SK-N-MC (cell line): ENCODE results near the gene HACD3.

ENCODE experiments used
- EZH2 ChIP-seq: fragments of 200-600 bp; sonication (generic); IDR thresholded peaks from one replicate; pipeline ENCODE4 v1.6.1; 2017; ENCODE audit warnings: antibody characterized with exemption
- POLR2AphosphoS5 ChIP-seq: IDR thresholded peaks from 2 replicates; pipeline ENCODE4 v1.6.1; 2012; ENCODE audit warnings: mild to moderate bottlenecking, low read depth, low read length, borderline replicate concordance

DNA sequence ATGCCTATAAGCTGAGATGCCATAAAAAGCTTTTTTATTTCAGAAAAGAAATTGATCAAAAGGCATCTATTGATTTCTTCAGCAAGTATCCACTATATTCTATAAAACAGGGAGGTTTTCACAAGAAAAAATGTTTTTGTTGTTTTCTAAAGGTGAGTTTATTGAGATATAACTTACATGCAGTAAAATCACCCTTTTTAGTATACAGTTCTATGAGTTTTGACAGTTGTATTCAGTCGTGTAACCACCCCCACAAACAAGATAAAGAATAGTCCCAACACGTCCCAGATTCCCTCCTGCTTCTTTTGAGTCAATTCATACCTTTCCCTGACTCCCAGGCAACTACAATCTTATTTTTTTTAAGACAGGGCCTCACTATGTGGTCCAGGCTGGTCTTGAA lies 72.9 kb downstream of the HACD3 start:
- TF ChIP-seq POLR2AphosphoS5 (no peak), EZH2 (no peak)
